GM19351 (cell line): ENCODE measurements around the gene RB1.
"Not testable (repeated sequence)": the region's sequence is repeated elsewhere in the genome, so short reads cannot be mapped to it uniquely, and the experiment has no call there.

Experiments
- ATAC-seq: cut with Tn5 transposase; IDR thresholded peaks from one replicate; pipeline ENCODE4 v1.9.1; 2021; ENCODE audit warnings: mild to moderate bottlenecking, moderate library complexity; ENCODE audit not compliant: unreplicated experiment

The RB1 gene

DNA sequence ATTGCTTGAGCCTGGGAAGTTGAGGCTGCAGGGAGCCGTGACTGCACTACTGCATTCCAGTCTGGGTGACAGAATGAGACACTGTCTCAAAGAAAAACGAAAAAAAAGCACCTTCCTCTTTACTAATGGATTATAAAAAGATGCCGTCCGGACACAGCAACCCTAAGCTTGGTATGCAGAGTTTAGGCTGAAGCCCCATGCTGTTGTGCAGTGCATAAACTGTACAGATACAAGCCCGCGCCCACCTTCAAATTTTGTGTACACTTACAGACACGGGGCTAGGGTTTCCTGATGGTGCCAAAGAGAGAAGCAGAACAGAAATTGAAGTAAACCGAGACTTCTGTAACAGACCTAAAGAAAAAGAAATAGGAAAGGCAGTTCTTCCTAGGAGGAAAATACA lies 100.4 kb downstream of the RB1 start:
- ATAC-seq = no peak

DNA sequence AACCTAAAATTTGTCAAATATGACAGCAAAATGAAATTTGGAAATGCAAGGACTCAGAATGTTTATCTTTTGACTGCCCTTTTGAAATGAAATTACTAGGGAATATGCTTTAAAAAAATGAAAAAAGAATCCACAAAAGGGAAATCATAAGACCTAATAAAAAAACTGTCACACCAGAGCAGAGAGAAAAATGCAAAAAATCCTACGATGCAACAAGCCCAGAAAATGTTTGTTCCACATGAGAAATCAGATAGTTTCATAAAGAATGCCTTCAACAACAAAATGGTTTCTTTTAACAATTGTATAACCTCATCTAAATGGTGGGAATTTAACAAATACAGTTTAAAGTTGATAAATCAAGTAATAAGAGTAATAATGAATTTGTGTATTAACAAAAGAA lies 101.4 kb downstream of the RB1 start:
- no peak for ATAC-seq

DNA sequence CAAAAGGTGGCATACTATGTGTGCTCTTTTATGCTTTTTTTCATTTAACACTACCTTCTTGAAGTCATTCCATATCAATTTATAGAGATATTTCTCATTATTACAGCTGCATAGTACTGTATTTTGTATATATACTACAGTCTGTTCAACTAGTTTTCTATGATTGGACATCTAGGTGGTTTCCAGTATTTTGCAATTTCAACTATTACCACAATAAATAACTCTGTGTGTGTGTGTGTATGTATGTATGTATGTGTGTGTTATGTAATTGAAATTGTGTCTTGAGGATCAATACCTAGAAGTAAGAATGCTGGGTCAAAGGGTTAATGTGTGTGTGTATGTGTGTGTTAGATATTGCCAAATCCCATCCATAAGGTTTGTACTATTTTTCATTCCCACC lies 102.3 kb downstream of the RB1 start:
- ATAC-seq = no peak

DNA sequence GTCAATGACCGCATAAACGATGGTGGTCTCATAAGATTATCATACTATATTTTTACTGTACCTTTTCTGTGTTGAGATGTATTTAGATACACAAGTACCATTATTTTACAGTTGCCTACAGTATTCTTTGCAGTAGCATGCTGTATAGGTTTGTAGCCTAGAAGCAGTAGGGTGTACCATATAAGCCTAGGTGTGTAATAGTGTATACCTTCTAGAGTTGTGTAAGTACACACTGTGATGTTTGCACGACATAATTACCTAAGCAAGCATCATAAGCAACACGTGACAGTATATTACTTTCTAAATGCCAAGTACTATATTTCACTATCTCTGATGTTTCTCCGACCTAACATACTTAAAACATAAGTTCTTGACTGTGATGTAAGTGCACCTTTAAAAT lies 106.6 kb downstream of the RB1 start:
- no peak for ATAC-seq

DNA sequence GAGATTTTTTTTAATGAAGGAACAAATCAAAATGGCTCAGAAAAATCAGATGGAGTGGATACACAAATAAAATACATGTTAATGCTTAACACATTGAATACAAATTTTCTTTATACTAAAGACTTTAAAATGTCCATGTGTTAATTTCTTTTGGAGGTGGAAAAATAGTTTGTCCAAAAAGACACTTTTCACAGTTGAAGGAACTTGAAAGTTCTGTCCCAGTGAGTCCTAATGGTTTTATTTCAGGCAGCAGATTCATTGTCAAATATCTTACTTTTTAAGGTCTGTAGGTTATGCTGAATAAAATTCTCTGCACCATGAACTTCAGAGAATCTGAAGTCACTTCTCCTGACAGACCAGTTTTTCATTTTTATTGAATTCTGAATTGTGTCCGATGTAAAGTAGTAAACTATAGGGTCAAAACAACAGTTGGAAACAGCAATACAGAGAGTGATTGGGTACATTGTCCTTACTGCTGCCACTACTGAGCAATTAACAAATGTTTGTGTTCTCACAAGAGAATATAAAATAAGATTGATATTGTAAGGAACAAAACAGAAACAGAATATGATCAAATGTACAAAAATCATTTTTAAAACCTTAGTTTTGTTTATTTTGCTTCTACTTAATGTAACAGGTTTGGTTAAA lies 107.7 kb downstream of the RB1 start:
- ATAC-seq = no peak

DNA sequence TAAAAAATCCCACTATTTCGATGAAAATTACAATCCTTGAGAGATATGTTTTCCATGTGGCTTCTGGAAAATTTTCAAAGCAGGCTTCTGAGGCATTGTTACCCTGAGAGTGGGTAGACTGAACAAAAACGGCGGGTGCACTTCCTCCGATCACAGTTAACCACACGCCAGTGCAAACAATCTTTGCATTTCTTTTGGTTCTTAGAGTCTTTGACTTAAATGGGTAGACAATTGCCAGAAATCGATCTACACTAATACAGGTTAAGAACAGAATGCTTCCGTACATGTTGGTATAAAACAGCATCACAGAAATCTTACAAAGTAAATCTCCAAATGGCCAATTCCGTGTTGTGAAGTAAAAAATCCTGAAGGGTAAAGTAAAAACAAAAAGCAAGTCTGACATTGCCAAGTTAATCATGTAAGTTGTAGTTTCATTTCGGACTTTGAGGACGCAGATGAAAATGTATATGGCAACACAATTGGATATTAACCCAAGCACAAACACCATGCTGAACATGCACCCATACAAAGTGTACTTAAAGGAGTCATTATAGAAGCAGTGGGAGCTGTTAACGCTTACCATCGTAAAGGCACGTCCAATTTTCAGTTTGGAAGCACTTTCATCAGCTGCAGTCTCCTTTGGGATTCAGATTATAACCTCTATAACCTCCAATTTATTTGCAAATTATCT lies 108.4 kb downstream of the RB1 start:
- no peak for ATAC-seq

DNA sequence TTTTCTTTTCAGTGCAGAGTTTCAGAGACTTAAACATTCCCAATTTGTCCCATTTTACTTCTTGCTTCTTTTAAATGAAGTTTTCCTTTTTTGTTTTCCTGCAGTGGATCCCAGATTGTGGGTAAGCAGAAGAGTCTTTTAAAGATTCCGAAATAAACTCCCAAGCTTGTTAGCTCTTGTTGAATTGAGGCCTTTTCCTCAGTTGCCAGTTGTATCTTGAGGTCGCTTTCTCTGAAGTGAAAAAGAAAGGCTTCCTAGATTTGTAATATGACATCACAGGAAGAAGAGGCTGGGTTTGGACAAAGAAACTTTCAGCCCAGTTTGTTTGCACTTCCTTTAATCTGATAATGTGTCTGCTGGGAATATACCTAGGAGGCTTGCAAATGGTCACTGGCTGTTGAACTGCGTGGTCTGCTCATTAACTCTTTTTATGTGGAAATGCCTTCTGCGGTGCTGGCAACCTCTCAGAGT lies 109.4 kb downstream of the RB1 start, which contains the start of gene LPAR6:
Gene LPAR6, minus strand, starts transcription at position 233 of the 471 bp plus-strand sequence. CDS start 690 bp downstream, outside the sequence.
- ATAC-seq = no peak

DNA sequence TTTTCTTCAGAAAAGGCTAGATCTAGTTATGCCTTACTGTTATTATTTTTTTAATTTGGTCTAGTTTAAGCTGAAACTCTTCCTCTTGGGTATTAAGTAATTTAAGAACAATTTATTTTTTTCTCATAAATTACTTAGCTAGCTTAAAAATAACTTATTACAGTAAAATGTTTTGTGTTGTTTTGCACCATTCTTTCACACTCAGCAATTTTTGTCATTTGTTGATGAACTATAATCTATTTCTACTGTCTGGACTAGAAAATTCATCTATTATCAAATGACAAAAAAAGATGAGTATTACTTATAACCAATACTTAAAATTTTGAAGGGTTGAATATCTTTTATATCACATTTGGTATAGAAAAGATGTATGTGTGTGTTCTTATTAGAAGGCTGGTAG lies 111.0 kb downstream of the RB1 start:
- no peak for ATAC-seq

DNA sequence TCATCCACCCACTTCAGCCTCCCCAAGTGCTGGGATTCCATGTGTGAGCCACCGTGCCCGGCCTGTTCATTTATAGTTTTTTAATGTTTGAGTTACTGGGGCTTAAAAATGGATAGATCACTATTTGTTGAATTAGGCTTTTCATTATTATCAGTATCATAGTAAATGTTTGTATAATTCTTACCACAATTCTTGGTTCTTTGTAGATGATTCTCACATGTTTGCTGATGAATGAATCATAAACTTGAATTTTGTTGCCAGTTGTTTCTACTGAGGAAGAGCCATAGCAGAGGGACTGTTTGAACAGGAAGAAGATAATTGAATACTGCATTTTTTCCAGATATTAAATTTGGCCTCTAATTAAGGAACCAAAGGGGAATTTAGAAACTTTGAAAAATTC lies 112.0 kb downstream of the RB1 start:
- no peak for ATAC-seq

DNA sequence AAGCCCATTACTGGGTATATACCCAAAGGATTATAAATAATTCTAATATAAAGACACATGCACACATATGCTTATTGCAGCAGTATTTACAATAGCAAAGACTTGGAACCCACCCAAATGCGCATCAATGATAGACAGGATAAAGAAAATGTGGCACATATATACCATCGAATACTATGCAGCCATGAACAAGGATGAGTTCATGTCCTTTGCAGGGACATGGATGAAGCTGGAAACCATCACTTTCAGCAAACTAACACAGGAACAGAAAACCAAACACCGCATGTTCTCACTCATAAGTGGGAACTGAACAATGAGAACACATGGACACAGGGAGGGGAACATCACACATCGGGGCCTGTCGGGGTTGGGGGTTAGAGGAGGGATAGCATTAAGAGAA lies 118.5 kb downstream of the RB1 start:
- not testable (repeated sequence) for ATAC-seq

DNA sequence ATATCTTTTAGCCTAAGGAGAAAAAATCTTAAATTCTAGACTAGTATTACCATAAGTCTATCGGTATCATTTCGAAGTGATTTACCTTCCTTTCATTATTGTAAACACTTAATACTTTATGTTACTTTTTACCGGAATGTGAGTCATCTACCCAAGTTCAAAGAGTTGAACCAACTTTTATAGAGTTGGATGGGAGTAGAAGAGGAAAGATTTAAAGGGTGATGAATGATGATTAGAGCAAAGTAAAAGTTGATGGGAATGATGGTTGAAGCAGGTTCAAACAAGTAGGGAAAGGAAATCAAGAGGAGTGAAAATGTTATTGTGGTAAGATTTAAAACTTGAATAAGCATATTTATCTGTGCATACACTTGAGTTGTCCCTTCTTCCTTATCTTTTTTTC lies 120.7 kb downstream of the RB1 start:
- ATAC-seq = no peak

DNA sequence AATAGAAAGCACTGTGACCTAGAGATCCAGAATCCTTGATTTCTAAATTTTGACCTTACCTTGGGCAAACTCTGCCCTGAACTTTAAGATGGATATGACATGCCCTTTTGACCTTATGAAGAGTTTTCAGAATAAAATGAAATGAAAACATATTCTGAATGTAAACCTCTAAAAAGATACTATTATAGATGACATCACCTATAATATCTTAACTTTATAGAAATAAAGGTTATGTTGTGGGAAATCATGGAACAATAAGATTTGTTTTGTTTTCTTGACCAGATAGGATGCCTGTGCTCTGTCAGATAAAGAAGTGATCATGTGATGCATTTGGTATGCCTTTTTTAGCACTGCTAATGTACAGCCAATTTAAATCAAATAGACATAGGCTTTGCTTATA lies 122.5 kb downstream of the RB1 start:
- ATAC-seq = no peak

DNA sequence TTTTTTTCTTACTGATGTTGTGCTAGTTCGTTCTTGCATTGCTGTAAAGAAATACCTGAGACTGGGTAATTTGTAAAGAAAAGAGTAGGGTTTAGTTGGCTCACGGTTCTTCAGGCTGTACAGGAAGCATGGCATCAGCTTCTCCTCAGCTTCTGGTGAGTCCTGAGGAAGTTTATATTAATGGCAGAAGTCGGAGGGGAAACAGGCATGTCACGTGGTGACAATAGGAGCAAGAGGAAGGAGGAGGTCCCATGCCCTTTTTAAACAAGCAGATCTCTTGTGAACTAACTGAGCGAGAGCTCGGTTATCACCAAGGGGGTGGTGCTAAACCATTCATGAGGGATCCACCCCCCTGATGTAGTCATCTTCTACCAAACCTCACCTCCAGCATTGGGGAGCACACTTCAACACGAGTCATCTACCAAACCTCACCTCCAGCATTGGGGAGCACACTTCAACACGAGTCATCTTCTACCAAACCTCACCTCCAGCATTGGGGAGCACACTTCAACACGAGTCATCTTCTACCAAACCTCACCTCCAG lies 123.3 kb downstream of the RB1 start:
- not testable (repeated sequence) for ATAC-seq

DNA sequence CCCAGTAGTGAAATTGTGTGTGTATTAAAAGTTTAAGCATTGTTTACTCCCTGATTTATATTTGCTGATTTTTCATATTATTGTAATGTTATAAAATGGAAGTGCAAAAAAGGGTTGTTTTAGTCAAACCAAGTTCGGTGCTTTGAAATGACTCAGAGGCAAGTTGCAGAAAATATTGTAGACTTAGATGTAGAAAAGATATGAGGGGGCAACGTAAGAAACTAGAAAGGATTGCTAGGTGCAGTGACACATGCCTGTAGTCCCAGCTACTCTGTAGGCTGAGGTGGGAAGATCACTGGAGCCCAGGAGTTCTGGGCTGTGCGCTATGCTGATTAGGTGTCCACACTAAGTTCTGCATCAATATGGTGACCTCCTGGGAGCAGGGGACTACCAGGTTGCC lies 125.5 kb downstream of the RB1 start:
- ATAC-seq = no peak

DNA sequence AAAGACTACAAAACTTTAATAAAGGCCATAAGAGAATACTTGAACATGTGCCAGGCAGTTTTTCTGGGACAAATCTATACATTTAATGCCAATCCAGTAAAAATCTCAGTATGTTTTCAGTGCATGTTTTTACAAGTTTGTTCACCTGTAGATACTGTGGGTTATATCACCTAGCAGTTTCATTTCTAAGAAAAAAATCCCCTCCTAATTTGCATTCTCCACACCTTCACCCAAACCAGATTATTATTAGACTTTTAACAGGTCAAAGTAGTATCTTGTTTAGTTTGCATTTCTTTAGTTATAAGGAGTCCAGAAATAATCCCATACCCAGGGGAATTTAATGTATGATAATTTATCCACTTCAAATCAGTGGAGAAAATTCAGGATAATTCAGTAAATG lies 126.3 kb downstream of the RB1 start:
- ATAC-seq = no peak

DNA sequence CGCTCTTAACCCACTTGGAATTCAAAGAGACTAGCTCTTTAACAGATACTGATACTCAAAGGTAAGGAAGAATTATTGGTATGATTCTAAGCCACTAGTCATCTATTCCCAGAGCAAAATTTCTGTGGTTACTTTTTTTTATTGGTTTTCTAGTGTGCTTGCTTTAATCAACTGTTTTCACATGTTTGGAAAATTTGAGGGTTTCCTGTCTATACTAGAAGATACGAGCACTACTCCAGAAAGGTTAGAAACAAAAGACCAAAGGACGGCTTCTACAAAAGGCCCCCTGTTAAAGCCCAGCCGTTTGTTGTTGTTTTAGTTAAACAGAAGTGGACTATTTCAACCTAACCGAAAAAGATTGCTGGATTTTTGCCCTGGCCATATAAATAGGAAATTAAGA lies 127.9 kb downstream of the RB1 start:
- ATAC-seq = no peak

DNA sequence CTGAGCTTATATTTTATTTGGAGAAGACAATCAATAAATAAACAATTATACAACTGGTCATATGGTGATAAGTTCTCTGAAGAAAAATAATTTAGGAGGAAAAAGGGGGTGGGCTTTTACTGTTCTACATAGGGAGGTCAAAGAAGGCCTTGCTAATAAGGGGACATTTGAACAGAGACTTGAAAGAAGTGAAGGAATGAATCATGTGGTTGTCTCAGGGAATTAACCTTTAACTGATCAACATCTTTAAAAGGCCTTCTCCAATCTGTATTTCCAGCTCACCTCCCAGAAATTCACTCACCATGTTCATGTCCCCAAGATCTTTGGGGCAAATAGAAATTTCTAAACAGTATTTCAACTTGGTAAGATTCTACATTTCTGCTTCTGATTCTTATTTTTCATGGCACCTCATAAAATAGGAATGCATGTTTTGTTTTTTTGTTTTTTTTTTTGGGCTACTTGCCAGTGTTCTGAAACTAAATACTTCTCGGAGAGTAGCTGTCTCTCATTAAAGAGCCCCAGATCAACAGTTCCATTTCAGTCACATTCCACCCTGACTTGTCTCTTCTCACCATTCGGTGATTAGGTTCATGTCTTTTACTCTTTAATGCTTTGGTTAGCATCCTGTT lies 128.6 kb downstream of the RB1 start:
- ATAC-seq = no peak

DNA sequence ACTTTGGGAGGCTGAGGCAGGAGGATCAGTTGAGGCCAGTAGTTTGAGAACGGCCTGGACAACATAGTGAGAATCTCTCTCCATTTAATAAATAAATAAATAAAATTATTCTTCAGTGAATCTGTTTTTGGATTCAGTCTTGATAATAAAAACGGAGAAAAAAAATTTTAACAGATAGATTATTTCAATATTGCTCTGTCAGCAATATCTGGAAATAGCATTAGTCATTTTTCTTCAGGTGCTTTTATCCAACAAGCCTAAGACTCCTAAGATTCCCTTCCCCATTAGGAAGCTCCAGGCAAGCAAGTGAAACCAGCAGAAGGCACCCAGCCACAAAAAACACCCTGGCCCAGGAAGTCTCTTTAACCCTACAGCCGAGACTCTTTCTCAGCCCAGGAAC lies 130.6 kb downstream of the RB1 start:
- no peak for ATAC-seq

DNA sequence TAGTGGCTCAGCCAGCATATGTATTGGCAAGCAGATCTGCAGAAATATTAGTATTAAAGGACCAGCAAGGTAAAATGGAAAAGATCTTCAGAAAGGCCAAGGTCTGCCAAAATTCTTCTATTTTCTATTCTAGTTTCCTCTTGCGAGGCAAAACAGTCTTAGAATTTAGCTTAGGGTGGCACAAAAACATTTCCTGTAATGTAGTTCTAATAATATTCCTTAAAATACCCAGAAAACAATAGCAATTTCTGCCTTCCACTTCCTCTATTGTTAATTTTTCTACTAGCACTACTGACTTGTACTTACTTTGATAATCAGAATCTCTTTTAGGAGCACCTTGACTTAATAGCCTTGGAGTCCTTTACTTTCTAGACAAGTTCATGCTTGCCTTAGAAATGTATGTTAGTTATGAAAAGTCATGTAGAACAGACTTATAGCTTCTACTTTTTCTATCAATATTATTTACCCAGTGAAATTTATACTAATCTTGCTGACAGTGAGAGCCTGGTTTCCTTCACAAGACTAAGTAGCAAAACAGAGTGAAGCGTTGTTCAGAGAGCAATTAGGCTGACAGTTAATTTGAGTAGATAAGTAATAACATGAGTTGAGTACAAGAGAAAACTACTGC lies 133.2 kb downstream of the RB1 start:
- ATAC-seq = no peak

DNA sequence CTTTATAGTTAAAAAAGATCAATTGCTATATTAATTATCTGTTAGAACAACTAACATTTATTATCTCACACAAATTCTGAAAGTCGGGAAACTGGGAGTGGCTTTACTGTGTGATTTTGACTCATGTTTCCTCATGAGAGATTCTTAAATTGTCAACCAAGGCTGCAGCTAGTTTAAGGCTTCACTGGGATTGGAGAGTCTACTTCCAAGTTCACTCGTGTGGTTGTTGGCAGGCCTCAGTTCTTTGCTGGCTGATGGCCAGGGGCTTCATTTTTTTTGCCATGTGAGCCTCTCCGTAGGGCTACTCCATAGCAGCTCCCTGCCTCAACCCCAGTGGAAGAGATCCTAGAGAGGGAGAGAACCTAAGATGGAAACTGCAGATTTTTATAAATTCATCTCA lies 133.8 kb downstream of the RB1 start:
- no peak for ATAC-seq

DNA sequence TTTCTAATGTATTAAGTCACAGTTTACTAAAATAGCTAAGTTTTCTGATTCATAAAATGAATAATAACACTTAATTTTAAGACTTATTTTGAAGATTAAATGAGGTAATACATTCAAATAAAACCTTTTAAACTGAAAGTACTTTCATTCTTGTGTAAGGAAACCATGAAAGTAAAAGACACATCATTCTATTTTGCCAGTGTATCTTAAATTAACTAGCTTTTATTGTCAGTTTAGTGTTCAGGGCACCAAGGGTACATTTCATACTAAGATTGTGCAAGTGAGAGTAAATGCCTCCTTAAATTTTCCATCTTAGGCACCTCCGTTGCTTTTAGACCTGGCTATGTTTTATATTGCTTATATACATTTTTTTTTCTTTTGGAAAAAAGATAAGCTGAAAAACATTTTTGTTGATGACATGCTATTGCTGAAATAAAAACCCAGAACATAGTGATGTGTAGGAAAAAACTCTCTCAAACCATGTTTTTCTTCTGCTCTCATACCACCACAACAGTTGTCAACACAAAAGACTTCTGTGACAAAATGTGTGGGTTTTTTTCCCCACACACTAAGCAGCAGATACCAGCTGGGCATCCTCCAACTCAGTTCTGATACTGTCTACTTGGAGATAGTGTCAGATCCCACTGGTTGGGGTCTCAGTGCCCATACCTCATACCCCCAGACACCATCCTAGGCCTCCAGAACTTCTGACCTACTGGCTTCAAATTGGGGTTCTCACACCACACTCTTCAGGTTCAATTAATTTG lies 140.1 kb downstream of the RB1 start:
- ATAC-seq = no peak
